A549 (cell line): ENCODE measurements around the gene CADM1. TPM values are rescaled to one million over a fixed set of nuclear protein-coding genes. Genes with fewer than 3 reads are reported as not detected.
A peak's percentile ranks its signal among the peaks of the same experiment; 100 is the strongest.

Experiments
- ATAC-seq, 2 experiments: fragments of 200-7000 bp in 1 of 2; fragments of >200 bp in 1 of 2; cut with Nextera tagmentation in 1 of 2; cut with Tn5 transposase in 1 of 2; 3 replicates each; pipeline versions ENCODE4 v1.8.0 to v1.9.1; 2018 to 2020; ENCODE audit warnings: mild to moderate bottlenecking in 1 of 2, moderate library complexity in 1 of 2
- CTCF ChIA-PET: fragments of 300-600 bp; sonication (Branson Sonifier 250); formaldehyde crosslinking; extraction: SDS; loops from one replicate; lab custom pipeline; 2021; ENCODE audit warnings: antibody characterized with exemption, inconsistent platforms; lab: Yijun Ruan, JAX
- POLR2A ChIA-PET: fragments of 350-600 bp; formaldehyde crosslinking; extraction: SDS; loops from one replicate; lab custom pipeline; 2021; ENCODE audit warnings: antibody characterized with exemption, inconsistent platforms; lab: Yijun Ruan, JAX
- DNase-seq, 2 experiments: peaks; one replicate each; pipeline versions ENCODE4 v3.0.0 to v3.0.0-alpha.2; 2011 to 2016; ENCODE audit warnings: low read depth in 1 of 2, low spot score in 1 of 2
- FAIRE-seq: peaks from 2 replicates; lab custom pipeline; 2011; peaks lifted over from hg19 to GRCh38; lab: Jason Lieb, UNC
- H3K27ac ChIP-seq, 2 experiments: fragments of >200 bp; sonication (Bioruptor Twin); formaldehyde crosslinking; 3 replicates each; pipeline ENCODE4 v1.5.1; 2016 to 2017
- H3K4me1 ChIP-seq: fragments of >200 bp; sonication (Bioruptor Twin); formaldehyde crosslinking; 3 replicates; pipeline ENCODE4 v1.6.1; 2016
- H3K4me2 ChIP-seq: fragments of >200 bp; sonication (Bioruptor Twin); formaldehyde crosslinking; 3 replicates; pipeline ENCODE4 v1.6.1; 2016
- H3K4me3 ChIP-seq: fragments of >200 bp; sonication (Bioruptor Twin); formaldehyde crosslinking; 3 replicates; pipeline ENCODE4 v1.5.1; 2016
- H3K9me3 ChIP-seq: fragments of >200 bp; sonication (Bioruptor Twin); formaldehyde crosslinking; 3 replicates; pipeline ENCODE4 v1.6.1; 2016
- BHLHE40 ChIP-seq: IDR thresholded peaks from 2 replicates; pipeline ENCODE4 v1.6.1; 2012; ENCODE audit warnings: low read depth, low read length, inconsistent platforms
- CBX2 ChIP-seq: fragments of 200-600 bp; sonication (generic); IDR thresholded peaks from 2 replicates; pipeline ENCODE4 v1.6.1; 2016; ENCODE audit warnings: low read depth, mild to moderate bottlenecking, borderline replicate concordance
- CBX8 ChIP-seq: fragments of 200-600 bp; sonication (generic); IDR thresholded peaks from 2 replicates; pipeline ENCODE4 v1.6.1; 2016
- CHD2 ChIP-seq: fragments of 150-350 bp; IDR thresholded peaks from 2 replicates; pipeline ENCODE4 v1.6.1; 2014; ENCODE audit warnings: low read length; ENCODE audit not compliant: partially characterized antibody
- EHF ChIP-seq: fragments of 250-450 bp; sonication (Bioruptor Pico); IDR thresholded peaks from 2 replicates; pipeline ENCODE4 v1.5.0; 2020; ENCODE audit warnings: mild to moderate bottlenecking
- EHMT2 ChIP-seq: fragments of 200-600 bp; sonication (generic); IDR thresholded peaks from 2 replicates; pipeline ENCODE4 v1.6.1; 2016; ENCODE audit warnings: antibody characterized with exemption, low read depth, mild to moderate bottlenecking, moderate library complexity
- FOSL2 ChIP-seq, 2 experiments: fragments of 450-650 bp in 1 of 2; fragments of >200 bp in 1 of 2; sonication (Bioruptor Twin) in 1 of 2; formaldehyde crosslinking; IDR thresholded peaks; 2 replicates each; pipeline versions ENCODE4 v1.5.0 to v1.6.1; 2016 to 2020; ENCODE audit warnings: mild to moderate bottlenecking in 1 of 2, moderate library complexity in 1 of 2
- FOXS1 ChIP-seq: fragments of 250-450 bp; sonication (Bioruptor Pico); IDR thresholded peaks from 2 replicates; pipeline ENCODE4 v1.5.0; 2020; ENCODE audit warnings: mild to moderate bottlenecking, moderate library complexity
- HDAC2 ChIP-seq: fragments of 200-600 bp; sonication (generic); IDR thresholded peaks from 2 replicates; pipeline ENCODE4 v1.6.1; 2016
- HEYL ChIP-seq: fragments of 250-450 bp; sonication (Bioruptor Pico); IDR thresholded peaks from 2 replicates; pipeline ENCODE4 v1.8.0; 2021; ENCODE audit warnings: mild to moderate bottlenecking, moderate library complexity
- HOXB5 ChIP-seq: fragments of 250-450 bp; sonication (Bioruptor Pico); IDR thresholded peaks from 2 replicates; pipeline ENCODE4 v1.5.0; 2020; ENCODE audit warnings: mild to moderate bottlenecking, moderate library complexity
- JUNB ChIP-seq: fragments of >200 bp; sonication (Bioruptor Twin); formaldehyde crosslinking; IDR thresholded peaks from 2 replicates; pipeline ENCODE4 v1.6.1; 2016
- KDM1A ChIP-seq: fragments of 200-600 bp; sonication (generic); IDR thresholded peaks from 2 replicates; pipeline ENCODE4 v1.6.1; 2016; ENCODE audit warnings: low read depth, mild to moderate bottlenecking
- NFE2L2 ChIP-seq: fragments of 150-350 bp; conservative IDR thresholded peaks from 2 replicates; pipeline ENCODE4 v1.6.1; 2014; ENCODE audit warnings: low read length
- POLR2AphosphoS2 ChIP-seq: conservative IDR thresholded peaks from 2 replicates; pipeline ENCODE4 v1.6.1; 2012; ENCODE audit warnings: low read length, improper control_type of control experiment, inconsistent platforms
- RFX5 ChIP-seq: fragments of 450-650 bp; IDR thresholded peaks from 2 replicates; pipeline ENCODE4 v1.7.1; 2014; ENCODE audit warnings: antibody characterized with exemption, mild to moderate bottlenecking, moderate library complexity
- SREBF2 ChIP-seq: fragments of 450-650 bp; IDR thresholded peaks from 2 replicates; pipeline ENCODE4 v1.6.1; 2014; ENCODE audit warnings: mild to moderate bottlenecking, moderate library complexity
- ZC3H11A ChIP-seq: fragments of 450-650 bp; IDR thresholded peaks from 2 replicates; pipeline ENCODE4 v1.6.1; 2014; ENCODE audit warnings: antibody characterized with exemption, mild to moderate bottlenecking
- ZSCAN20 ChIP-seq: fragments of 250-450 bp; sonication (Bioruptor Pico); IDR thresholded peaks from 2 replicates; pipeline ENCODE4 v1.8.0; 2022; ENCODE audit warnings: mild to moderate bottlenecking, moderate library complexity
- WGBS: methylation state at CpG from one replicate; pipeline ENCODE4 v1.1.6; 2017; ENCODE audit errors: missing lambda C conversion rate; 5-methylcytosine and 5-hydroxymethylcytosine counted together
- polyA plus RNA-seq, 4 experiments: library from polyadenylated mRNA; depleted of rRNA in 3 of 4; stranded (reverse); fragments of >200 nt; fragmentation: RNase III in 1 of 4; extraction: RNeasy Plus Mini Kit Qiagen cat#74134 plus additional on column Dnase treatment in 1 of 4; gene quantifications; 2 replicates in 3 of 4; 3 replicates in 1 of 4; pipeline ENCODE4 v1.2.3, GENCODE V29; 2011 to 2017
- TF ChIP-seq, protein P1 (sequence below): IDR thresholded peaks from 2 replicates; pipeline ENCODE4 v1.6.1; 2012
- TF ChIP-seq, protein P2 (sequence below): fragments of 250-450 bp; sonication (Bioruptor Pico); IDR thresholded peaks from 2 replicates; pipeline ENCODE4 v1.5.0; 2021; ENCODE audit warnings: mild to moderate bottlenecking, moderate library complexity, borderline replicate concordance
- TF ChIP-seq, protein P3 (sequence below): fragments of 150-350 bp; IDR thresholded peaks from 2 replicates; pipeline ENCODE4 v1.6.1; 2014; ENCODE audit warnings: low read depth, mild to moderate bottlenecking, low read length
- TF ChIP-seq, protein P4 (sequence below): fragments of >200 bp; sonication (Bioruptor Twin); formaldehyde crosslinking; IDR thresholded peaks from 2 replicates; pipeline ENCODE4 v1.6.1; 2016

Gene CADM1
- polyA plus RNA-seq, 2 of the 4 experiments (the other 2 are of a cell fraction), result 33.4 to 36.7 TPM

DNA sequence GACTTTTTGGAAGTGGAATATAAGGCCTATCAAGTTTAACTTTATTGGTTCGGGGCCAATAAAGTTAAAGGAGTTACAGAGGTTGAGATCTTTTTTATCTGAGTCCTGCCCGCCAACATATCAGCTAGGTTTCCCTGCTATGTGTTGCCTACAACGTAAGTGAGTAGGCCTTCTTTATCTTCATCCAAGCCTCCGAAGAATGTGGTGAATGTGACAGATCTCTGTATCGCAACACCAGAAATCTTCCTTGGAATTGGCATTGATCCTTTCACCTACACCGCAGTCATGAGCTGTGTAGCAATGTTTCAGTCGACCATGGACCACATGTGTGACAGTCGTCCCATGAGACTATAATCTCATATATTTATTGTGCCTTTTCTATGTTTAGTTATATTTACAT, 37.3 kb upstream of the CADM1 start:
- ATAC-seq (no peak), DNase-seq (no peak), FAIRE-seq (no peak)
- Histone ChIP-seq H3K4me1 (no peaks in the 10 kb centered on the region), H3K9me3 (no peaks in the 10 kb centered on the region), H3K27ac (no peak overlapping the region), H3K4me2 (no peak overlapping the region), H3K4me3 (no peak overlapping the region)
- CTCF ChIA-PET, result no interaction called here
- POLR2A ChIA-PET, result no interaction called here
- TF ChIP-seq FOSL2 (IDR thresholded peaks at IDR 0.05) (no peak), FOSL2 (CRISPR knock-in tag; IDR thresholded peaks at IDR 0.05) (no peak), KDM1A (no peak), RFX5 (no peak), POLR2AphosphoS2 (no peak), HEYL (CRISPR knock-in tag) (no peak)
- TF ChIP-seq, protein P1, sequence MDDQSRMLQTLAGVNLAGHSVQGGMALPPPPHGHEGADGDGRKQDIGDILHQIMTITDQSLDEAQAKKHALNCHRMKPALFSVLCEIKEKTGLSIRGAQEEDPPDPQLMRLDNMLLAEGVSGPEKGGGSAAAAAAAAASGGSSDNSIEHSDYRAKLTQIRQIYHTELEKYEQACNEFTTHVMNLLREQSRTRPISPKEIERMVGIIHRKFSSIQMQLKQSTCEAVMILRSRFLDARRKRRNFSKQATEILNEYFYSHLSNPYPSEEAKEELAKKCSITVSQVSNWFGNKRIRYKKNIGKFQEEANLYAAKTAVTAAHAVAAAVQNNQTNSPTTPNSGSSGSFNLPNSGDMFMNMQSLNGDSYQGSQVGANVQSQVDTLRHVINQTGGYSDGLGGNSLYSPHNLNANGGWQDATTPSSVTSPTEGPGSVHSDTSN, result no peak
- WGBS, result 72% methylated on average over 8 of the region's 8 CpGs

DNA sequence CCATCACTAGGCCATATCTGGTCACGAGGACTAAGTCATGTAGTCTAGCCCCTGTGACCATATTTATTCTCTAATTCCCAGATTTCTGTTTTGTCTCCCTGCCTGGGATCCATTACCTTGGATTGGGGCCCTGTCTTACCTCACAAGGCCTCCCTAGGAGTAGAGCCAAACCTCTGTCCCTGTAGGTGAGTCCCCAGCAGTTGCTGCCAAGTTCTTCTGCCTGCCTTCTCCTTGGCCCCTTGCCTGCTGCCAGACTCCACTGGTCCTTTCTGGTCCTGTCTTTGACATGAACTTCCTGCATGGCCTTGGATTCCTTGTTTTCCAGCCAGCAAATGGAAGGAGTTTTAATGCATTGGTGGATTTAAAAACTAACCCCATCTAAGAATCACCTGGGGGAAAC, 35.6 kb upstream of the CADM1 start:
- FAIRE-seq (no peak), ATAC-seq (no peak), DNase-seq (no peak)
- Histone ChIP-seq H3K9me3 (no peaks in the 10 kb centered on the region), H3K4me3 (no peak overlapping the region), H3K4me1 (no peaks in the 10 kb centered on the region), H3K27ac (no peak overlapping the region), H3K4me2 (no peak overlapping the region)
- ChIA-PET POLR2A (no interaction called here), CTCF (no interaction called here)
- no peak for TF ChIP-seq CBX8
- 50% methylated on average over 1 of the region's 1 CpG for WGBS

GRCh38 chr11:115535781-115536180, 31.6 kb upstream of the CADM1 start:
- Histone ChIP-seq H3K27ac (no peak overlapping the region), H3K4me3 (no peak overlapping the region), H3K4me1 (no peaks in the 10 kb centered on the region), H3K4me2 (no peak overlapping the region), H3K9me3 (no peaks in the 10 kb centered on the region)
- ChIA-PET POLR2A (no interaction called here), CTCF (no interaction called here)
- no peak for FAIRE-seq
- ATAC-seq, result no peak
- DNase-seq, result no peak
- no peak for TF ChIP-seq EHF (CRISPR knock-in tag)
- no peak for TF ChIP-seq FOXS1 (CRISPR knock-in tag)

DNA sequence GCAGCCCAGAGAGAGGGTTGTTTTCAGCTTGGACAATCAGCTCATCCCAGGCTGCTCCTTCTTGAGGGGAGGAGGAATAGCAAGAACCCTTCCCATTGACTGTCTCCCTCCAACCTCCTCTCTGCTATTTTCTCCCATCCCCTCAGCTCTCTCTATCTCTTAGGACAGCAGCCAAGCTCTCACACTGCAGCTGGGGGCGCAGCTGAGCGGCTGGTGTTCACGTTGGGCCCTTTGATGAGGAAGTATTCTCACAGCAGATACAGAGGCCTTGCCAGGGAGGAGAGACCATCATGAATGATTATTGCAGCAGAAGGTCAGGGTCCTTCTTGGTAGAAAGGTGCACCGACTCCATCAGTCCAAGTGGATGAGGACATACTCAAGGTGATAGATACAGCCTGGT, 26.5 kb upstream of the CADM1 start:
- peak in 1 of 2 experiments; percentile 72; a peak in 3 of 6 replicates for ATAC-seq

More for the DNA sequence above, 26.5 kb upstream of the CADM1 start:
- Histone ChIP-seq H3K9me3 (no peaks in the 10 kb centered on the region), H3K4me1 (no peaks in the 10 kb centered on the region), H3K27ac (no peak overlapping the region), H3K4me3 (no peak overlapping the region), H3K4me2 (no peak overlapping the region)
- FAIRE-seq, result no peak
- POLR2A ChIA-PET, result no interaction called here
- TF ChIP-seq HDAC2 (no peak), NFE2L2 (no peak), BHLHE40 (no peak), ZSCAN20 (CRISPR knock-in tag) (no peak), JUNB (no peak), RFX5 (no peak), CHD2 (no peak), SREBF2 (no peak), CBX2 (no peak), ZC3H11A (no peak), POLR2AphosphoS2 (no peak), EHMT2 (no peak), HOXB5 (no peak)
- TF ChIP-seq, protein P2, sequence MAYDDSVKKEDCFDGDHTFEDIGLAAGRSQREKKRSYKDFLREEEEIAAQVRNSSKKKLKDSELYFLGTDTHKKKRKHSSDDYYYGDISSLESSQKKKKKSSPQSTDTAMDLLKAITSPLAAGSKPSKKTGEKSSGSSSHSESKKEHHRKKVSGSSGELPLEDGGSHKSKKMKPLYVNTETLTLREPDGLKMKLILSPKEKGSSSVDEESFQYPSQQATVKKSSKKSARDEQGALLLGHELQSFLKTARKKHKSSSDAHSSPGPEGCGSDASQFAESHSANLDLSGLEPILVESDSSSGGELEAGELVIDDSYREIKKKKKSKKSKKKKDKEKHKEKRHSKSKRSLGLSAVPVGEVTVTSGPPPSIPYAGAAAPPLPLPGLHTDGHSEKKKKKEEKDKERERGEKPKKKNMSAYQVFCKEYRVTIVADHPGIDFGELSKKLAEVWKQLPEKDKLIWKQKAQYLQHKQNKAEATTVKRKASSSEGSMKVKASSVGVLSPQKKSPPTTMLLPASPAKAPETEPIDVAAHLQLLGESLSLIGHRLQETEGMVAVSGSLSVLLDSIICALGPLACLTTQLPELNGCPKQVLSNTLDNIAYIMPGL (CRISPR knock-in tag), result no peak
- TF ChIP-seq, protein P3, sequence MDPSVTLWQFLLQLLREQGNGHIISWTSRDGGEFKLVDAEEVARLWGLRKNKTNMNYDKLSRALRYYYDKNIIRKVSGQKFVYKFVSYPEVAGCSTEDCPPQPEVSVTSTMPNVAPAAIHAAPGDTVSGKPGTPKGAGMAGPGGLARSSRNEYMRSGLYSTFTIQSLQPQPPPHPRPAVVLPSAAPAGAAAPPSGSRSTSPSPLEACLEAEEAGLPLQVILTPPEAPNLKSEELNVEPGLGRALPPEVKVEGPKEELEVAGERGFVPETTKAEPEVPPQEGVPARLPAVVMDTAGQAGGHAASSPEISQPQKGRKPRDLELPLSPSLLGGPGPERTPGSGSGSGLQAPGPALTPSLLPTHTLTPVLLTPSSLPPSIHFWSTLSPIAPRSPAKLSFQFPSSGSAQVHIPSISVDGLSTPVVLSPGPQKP, result no peak
- TF ChIP-seq, protein P1, result no peak
- TF ChIP-seq, protein P4, sequence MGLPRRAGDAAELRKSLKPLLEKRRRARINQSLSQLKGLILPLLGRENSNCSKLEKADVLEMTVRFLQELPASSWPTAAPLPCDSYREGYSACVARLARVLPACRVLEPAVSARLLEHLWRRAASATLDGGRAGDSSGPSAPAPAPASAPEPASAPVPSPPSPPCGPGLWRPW, result no peak
- DNase-seq, result peak; percentile 1 to 20
- CTCF ChIA-PET, result no interaction called here
- WGBS, result 10% methylated on average over 4 of the region's 4 CpGs
